H1 (cell line): ENCODE results near the gene ADAM12. TPM values are rescaled to one million over a fixed set of nuclear protein-coding genes. Genes with fewer than 3 reads are reported as not detected.

Experiments used
- CTCF ChIA-PET: fragments of 300-600 bp; sonication (Branson Sonifier 250); formaldehyde crosslinking; loops from one replicate; lab custom pipeline; 2021; ENCODE audit not compliant: partially characterized antibody; lab: Charles Lee
- POLR2A ChIA-PET: fragments of 300-600 bp; sonication (Branson Sonifier 250); formaldehyde crosslinking; loops from one replicate; lab custom pipeline; 2021; ENCODE audit warnings: inconsistent platforms; ENCODE audit not compliant: partially characterized antibody; lab: Charles Lee
- DNase-seq, 2 experiments: peaks; one replicate each; pipeline versions ENCODE4 v3.0.0 to v3.0.0-alpha.2; 2010 to 2022; ENCODE audit warnings: low spot score in 2 of 2, low read depth in 1 of 2, mixed read lengths in 1 of 2
- FAIRE-seq: peaks from 2 replicates; lab custom pipeline; 2011; peaks lifted over from hg19 to GRCh38; lab: Jason Lieb, UNC
- H2AFZ ChIP-seq: 2 replicates; pipeline ENCODE4 v1.8.1; 2012; ENCODE audit warnings: low read length, inconsistent platforms
- H2AK5ac ChIP-seq: 2 replicates; pipeline ENCODE4 v1.6.1; 2013; ENCODE audit warnings: low read depth, low read length
- H2BK120ac ChIP-seq: replicated peaks from 2 replicates; pipeline ENCODE3; 2013; ENCODE audit warnings: low read depth, low read length, inconsistent platforms
- H2BK12ac ChIP-seq: 2 replicates; pipeline ENCODE4 v1.6.1; 2013; ENCODE audit warnings: low read depth, low read length
- H2BK15ac ChIP-seq: 2 replicates; pipeline ENCODE4 v1.6.1; 2013; ENCODE audit warnings: low read length
- H2BK20ac ChIP-seq: 2 replicates; pipeline ENCODE4 v1.6.1; 2013; ENCODE audit warnings: low read length
- H2BK5ac ChIP-seq: 2 replicates; pipeline ENCODE4 v1.6.1; 2013; ENCODE audit warnings: low read depth, low read length
- H3K14ac ChIP-seq: 2 replicates; pipeline ENCODE4 v1.6.1; 2013; ENCODE audit warnings: inconsistent platforms; ENCODE audit not compliant: insufficient read length
- H3K18ac ChIP-seq: 2 replicates; pipeline ENCODE4 v1.6.1; 2013; ENCODE audit warnings: low read length; ENCODE audit errors: extremely low read depth
- H3K23ac ChIP-seq: 2 replicates; pipeline ENCODE4 v1.6.1; 2013; ENCODE audit warnings: inconsistent platforms; ENCODE audit not compliant: insufficient read length
- H3K23me2 ChIP-seq: 2 replicates; pipeline ENCODE4 v1.6.1; 2013; ENCODE audit warnings: low read depth, low read length
- H3K27ac ChIP-seq: 2 replicates; pipeline ENCODE4 v1.6.1; 2011; ENCODE audit warnings: low read depth, low read length, inconsistent platforms
- H3K27me3 ChIP-seq, 4 experiments: replicated peaks in 1 of 4; 1 replicate in 1 of 4; 2 replicates in 3 of 4; pipeline versions ENCODE4 v1.6.1 to v1.8.1; 2011 to 2013; ENCODE audit warnings: low read length in 3 of 4, mild to moderate bottlenecking in 3 of 4, inconsistent platforms in 2 of 4, mixed read lengths in 2 of 4, moderate library complexity in 1 of 4; ENCODE audit not compliant: control insufficient read depth in 3 of 4, insufficient read depth in 3 of 4; ENCODE audit errors: extremely low read depth in 1 of 4
- H3K36me3 ChIP-seq, 4 experiments: 2 replicates each; pipeline versions ENCODE4 v1.6.1 to v1.8.1; 2011 to 2013; ENCODE audit warnings: mild to moderate bottlenecking in 4 of 4, low read length in 3 of 4, moderate library complexity in 2 of 4, control low read depth in 1 of 4, inconsistent platforms in 1 of 4; ENCODE audit not compliant: insufficient read depth in 4 of 4, control insufficient read depth in 2 of 4
- H3K4ac ChIP-seq: replicated peaks from 2 replicates; pipeline ENCODE3; 2013; ENCODE audit warnings: low read length, low read depth, mixed read lengths, inconsistent platforms; ENCODE audit not compliant: insufficient read length
- H3K4me1 ChIP-seq, 4 experiments: replicated peaks in 1 of 4; 1 replicate in 1 of 4; 2 replicates in 3 of 4; pipeline versions ENCODE4 v1.6.1 to v1.8.1; 2011 to 2013; ENCODE audit warnings: low read length in 3 of 4, inconsistent platforms in 2 of 4, mixed read lengths in 1 of 4; ENCODE audit not compliant: insufficient read depth in 4 of 4, control insufficient read depth in 3 of 4
- H3K4me2 ChIP-seq, 2 experiments: 2 replicates each; pipeline versions ENCODE4 v1.6.1 to v1.8.1; 2011 to 2013; ENCODE audit warnings: low read depth in 2 of 2, low read length in 2 of 2, control low read depth in 1 of 2, inconsistent platforms in 1 of 2, mild to moderate bottlenecking in 1 of 2; ENCODE audit not compliant: insufficient read depth in 1 of 2
- H3K4me3 ChIP-seq, 4 experiments: fragments of 200-600, 300-600 bp in 1 of 4; sonication (generic), shearing (Covaris generic), sonication (Bioruptor Twin) in 1 of 4; 2 replicates each; pipeline versions ENCODE4 v1.5.1 to v1.8.1; 2011 to 2016; ENCODE audit warnings: low read length in 4 of 4, low read depth in 3 of 4, control low read depth in 2 of 4, inconsistent platforms in 2 of 4, mild to moderate bottlenecking in 2 of 4, mixed read lengths in 1 of 4, moderate library complexity in 1 of 4; ENCODE audit not compliant: insufficient read depth in 2 of 4; ENCODE audit errors: extremely low read depth in 1 of 4
- H3K56ac ChIP-seq: replicated peaks from 2 replicates; pipeline ENCODE3; 2013; ENCODE audit warnings: low read depth, mild to moderate bottlenecking, mixed read lengths, low read length, inconsistent platforms; ENCODE audit not compliant: insufficient read length
- H3K79me1 ChIP-seq: 2 replicates; pipeline ENCODE4 v1.6.1; 2013; ENCODE audit warnings: low read depth, low read length, control low read depth
- H3K79me2 ChIP-seq, 2 experiments: 2 replicates each; pipeline versions ENCODE4 v1.6.1 to v1.8.1; 2012 to 2013; ENCODE audit warnings: low read length in 2 of 2, mild to moderate bottlenecking in 2 of 2, inconsistent platforms in 1 of 2; ENCODE audit not compliant: insufficient read depth in 2 of 2, control insufficient read depth in 1 of 2
- H3K9ac ChIP-seq, 4 experiments: replicated peaks in 1 of 4; 1 replicate in 1 of 4; 2 replicates in 3 of 4; pipeline versions ENCODE4 v1.6.1 to v1.8.1; 2011 to 2013; ENCODE audit warnings: low read depth in 3 of 4, low read length in 3 of 4, control low read depth in 2 of 4, mild to moderate bottlenecking in 2 of 4, moderate library complexity in 2 of 4, inconsistent platforms in 1 of 4; ENCODE audit errors: extremely low read depth in 1 of 4
- H3K9me3 ChIP-seq, 2 experiments: 2 replicates each; pipeline versions ENCODE4 v1.6.1 to v1.8.1; 2012 to 2013; ENCODE audit warnings: mild to moderate bottlenecking in 2 of 2, moderate library complexity in 2 of 2, control low read depth in 1 of 2, inconsistent platforms in 1 of 2, low read depth in 1 of 2, low read length in 1 of 2, mixed read lengths in 1 of 2; ENCODE audit not compliant: insufficient read depth in 2 of 2
- H4K20me1 ChIP-seq, 2 experiments: replicated peaks in 1 of 2; 2 replicates each; pipeline versions ENCODE3 to v1.8.1; 2011 to 2013; ENCODE audit warnings: inconsistent platforms in 2 of 2, low read length in 2 of 2, mild to moderate bottlenecking in 1 of 2; ENCODE audit not compliant: insufficient read depth in 2 of 2, control insufficient read depth in 1 of 2
- H4K5ac ChIP-seq: 2 replicates; pipeline ENCODE4 v1.6.1; 2013; ENCODE audit warnings: low read length, low read depth, mixed read lengths, inconsistent platforms; ENCODE audit not compliant: insufficient read length
- H4K8ac ChIP-seq: 2 replicates; pipeline ENCODE4 v1.8.0; 2013; ENCODE audit warnings: mild to moderate bottlenecking, moderate library complexity, low read length, inconsistent platforms; ENCODE audit not compliant: insufficient read depth; ENCODE audit errors: extremely low read depth
- H4K91ac ChIP-seq: replicated peaks from 2 replicates; pipeline ENCODE3; 2013; ENCODE audit warnings: low read length, mixed read lengths, inconsistent platforms; ENCODE audit not compliant: insufficient read length
- BRCA1 ChIP-seq: IDR thresholded peaks from 2 replicates; pipeline ENCODE4 v1.6.1; 2012; ENCODE audit warnings: low read depth, low read length, improper control_type of control experiment
- KDM4A ChIP-seq: IDR thresholded peaks from one replicate; pipeline ENCODE4 v1.7.1; 2012; ENCODE audit warnings: low read depth, mild to moderate bottlenecking, moderate library complexity, low read length, inconsistent platforms; ENCODE audit not compliant: severe bottlenecking
- SP1 ChIP-seq: IDR thresholded peaks from 2 replicates; pipeline ENCODE4 v1.6.1; 2011; ENCODE audit warnings: low read depth, low read length
- TBP ChIP-seq: IDR thresholded peaks from 2 replicates; pipeline ENCODE4 v1.6.1; 2011; ENCODE audit warnings: low read depth, low read length, improper control_type of control experiment
- TEAD4 ChIP-seq: IDR thresholded peaks from 2 replicates; pipeline ENCODE4 v1.6.1; 2012; ENCODE audit warnings: low read depth, low read length, inconsistent platforms, mixed read lengths
- WGBS, 2 experiments: shearing (Covaris generic) in 1 of 2; methylation state at CpG; one replicate each; pipeline versions ENCODE4 v1.1.6 to v1.1.7; 2013 to 2015; ENCODE audit warnings: low lambda C conversion rate in 2 of 2, mixed read lengths in 2 of 2, inconsistent platforms in 1 of 2, low coverage in 1 of 2, missing lambda C conversion rate in 1 of 2; ENCODE audit not compliant: insufficient replicate concordance in 2 of 2, insufficient coverage in 1 of 2, insufficient read length in 1 of 2; ENCODE audit errors: extremely low coverage in 1 of 2, missing lambda C conversion rate in 1 of 2; 5-methylcytosine and 5-hydroxymethylcytosine counted together
- polyA plus RNA-seq, 7 experiments: library from polyadenylated mRNA; depleted of rRNA in 3 of 7; stranded (reverse) in 5 of 7; unstranded in 2 of 7; fragments of >200 nt in 5 of 7; fragments of 200-250 nt in 2 of 7; gene quantifications; 1 replicate in 5 of 7; 2 replicates in 1 of 7; 4 replicates in 1 of 7; pipeline versions ENCODE4 v1.2.1 to v1.2.3, GENCODE V29; 2011 to 2013; ENCODE audit warnings: missing spikeins in 2 of 7, mixed read lengths in 2 of 7
- total RNA-seq: library from RNA; stranded (reverse); fragmentation: NEBNext Ultra II Directional; extraction: Animal tissue kit (Norgen Biotek cat#: 25700); gene quantifications from 2 replicates; pipeline ENCODE4 v1.2.1, GENCODE V29; 2021
- TF ChIP-seq, protein P1 (sequence below): IDR thresholded peaks from 2 replicates; pipeline ENCODE4 v1.6.1; 2011; ENCODE audit warnings: low read depth, mild to moderate bottlenecking, low read length; ENCODE audit not compliant: insufficient read depth

The ADAM12 gene
- total and polyA plus RNA-seq, 2 of the 8 experiments (the other 6 are each of a cell fraction or from before 2014, with no cell fraction given) = 0.07 to 0.17 TPM

DNA sequence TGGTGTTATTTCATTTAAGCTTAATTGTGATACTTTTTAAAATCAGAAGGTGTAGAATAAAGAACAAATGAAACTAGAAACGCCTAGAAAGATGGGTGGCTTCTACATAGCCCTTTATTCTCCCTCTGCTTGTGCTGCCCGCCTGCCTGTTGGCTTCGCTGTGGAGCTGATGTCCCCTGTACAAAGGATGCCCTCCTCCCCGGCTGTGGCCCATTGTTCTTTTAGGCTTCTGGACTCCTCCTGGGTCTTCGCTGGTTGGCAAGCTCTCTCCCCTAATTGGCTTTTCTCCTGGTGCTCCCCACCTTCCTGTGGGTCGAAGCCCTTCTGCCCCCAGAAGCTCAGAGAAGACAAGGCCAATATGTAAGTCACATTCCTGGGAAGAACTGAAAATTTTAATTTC, 393.7 kb downstream of the ADAM12 start:
- Histone ChIP-seq H3K27me3 (no peaks in the 10 kb centered on the region), H2BK20ac (no peak overlapping the region), H3K79me2 (no peaks in the 10 kb centered on the region), H3K9ac (no peak overlapping the region), H4K8ac (no peak overlapping the region), H2BK12ac (no peak overlapping the region), H3K18ac (no peak overlapping the region), H3K23ac (no peak overlapping the region), H3K23me2 (no peaks in the 10 kb centered on the region), H4K5ac (no peak overlapping the region), H2AFZ (no peak overlapping the region), H2BK15ac (no peak overlapping the region), H4K91ac (no peak overlapping the region), H3K4ac (no peak overlapping the region), H3K4me3 (no peak overlapping the region), H3K27ac (no peak overlapping the region), H4K20me1 (no peaks in the 10 kb centered on the region), H3K79me1 (no peaks in the 10 kb centered on the region), H3K14ac (no peak overlapping the region), H3K4me1 (no peaks in the 10 kb centered on the region), H2BK120ac (no peak overlapping the region), H3K4me2 (no peak overlapping the region), H3K56ac (no peak overlapping the region), H3K9me3 (no peaks in the 10 kb centered on the region), H3K36me3 (no peaks in the 10 kb centered on the region), H2AK5ac (no peak overlapping the region), H2BK5ac (no peak overlapping the region)
- ChIA-PET CTCF (interaction anchor here (0.9 to 2.8 kb wide), 3 partner anchors 19 to 392 kb away, joined by 3 to 9 read pairs (median 5); no protein-coding TSS in a partner anchor), POLR2A (no interaction called here)
- FAIRE-seq = no peak
- no peak for DNase-seq
- WGBS, 2 experiments = 80% methylated on average over 6 of the region's 6 CpGs; no CpG with 5 or more reads in 1 of the 2 experiments
- TF ChIP-seq, protein P1, sequence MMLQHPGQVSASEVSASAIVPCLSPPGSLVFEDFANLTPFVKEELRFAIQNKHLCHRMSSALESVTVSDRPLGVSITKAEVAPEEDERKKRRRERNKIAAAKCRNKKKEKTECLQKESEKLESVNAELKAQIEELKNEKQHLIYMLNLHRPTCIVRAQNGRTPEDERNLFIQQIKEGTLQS = no peak
- TF ChIP-seq TBP = no peak
- no peak for TF ChIP-seq BRCA1
- TF ChIP-seq SP1 = no peak
- TF ChIP-seq KDM4A = no peak
- no peak for TF ChIP-seq TEAD4
